Nephron (organoid): Measurements from ENCODE around the gene TRIOBP.
"Not testable (repeated sequence)": the region's sequence is repeated elsewhere in the genome, so short reads cannot be mapped to it uniquely, and the experiment has no call there.

Experiments used
- H3K27ac Mint-ChIP-seq, 3 experiments: 2 replicates each; pipeline ENCODE4 v1.8.0; 2020; ENCODE audit warnings: mixed read lengths in 3 of 3, mild to moderate bottlenecking in 2 of 3, moderate library complexity in 1 of 3
- H3K27me3 Mint-ChIP-seq: 2 replicates; pipeline ENCODE4 v1.8.0; 2021; ENCODE audit warnings: low read depth, mild to moderate bottlenecking, moderate library complexity, mixed read lengths
- H3K36me3 Mint-ChIP-seq: 2 replicates; pipeline ENCODE4 v1.8.0; 2020; ENCODE audit warnings: low read depth, mixed read lengths
- H3K4me1 Mint-ChIP-seq: 2 replicates; pipeline ENCODE4 v1.8.0; 2020; ENCODE audit warnings: mixed read lengths
- H3K4me3 Mint-ChIP-seq, 3 experiments: 2 replicates each; pipeline ENCODE4 v1.8.0; 2020; ENCODE audit warnings: mild to moderate bottlenecking in 3 of 3, mixed read lengths in 3 of 3, moderate library complexity in 2 of 3
- H3K9me3 Mint-ChIP-seq: 2 replicates; pipeline ENCODE4 v1.8.0; 2020; ENCODE audit warnings: mixed read lengths
- TF ChIP-seq, protein P1 (sequence below), 3 experiments: fragments of 200-600 bp; sonication (generic); IDR thresholded peaks; one replicate each; pipeline ENCODE4 v1.5.0; 2021; ENCODE audit warnings: antibody characterized with exemption in 3 of 3; ENCODE audit not compliant: unreplicated experiment in 3 of 3

The TRIOBP gene

DNA sequence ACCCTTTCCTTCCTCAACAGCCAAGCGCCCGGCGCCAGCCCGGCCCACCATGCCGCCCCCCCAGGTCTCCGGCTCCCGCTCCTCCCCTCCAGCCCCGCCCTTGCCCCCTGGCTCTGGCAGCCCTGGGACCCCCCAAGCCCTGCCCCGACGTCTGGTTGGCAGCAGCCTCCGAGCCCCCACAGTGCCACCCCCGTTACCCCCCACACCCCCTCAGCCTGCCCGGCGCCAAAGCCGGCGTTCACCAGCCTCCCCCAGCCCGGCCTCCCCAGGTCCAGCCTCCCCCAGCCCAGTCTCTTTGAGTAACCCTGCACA is 41.6 kb upstream of the TRIOBP start:
- Mint-ChIP-seq H3K4me1 (peaks cover 18% of the 10 kb centered on the region), H3K9me3 (no peaks in the 10 kb centered on the region), H3K27me3 (no peaks in the 10 kb centered on the region), H3K27ac (no peak overlapping the region), H3K4me3 (no peak overlapping the region), H3K36me3 (peaks cover 24% of the 10 kb centered on the region)
- TF ChIP-seq, protein P1, sequence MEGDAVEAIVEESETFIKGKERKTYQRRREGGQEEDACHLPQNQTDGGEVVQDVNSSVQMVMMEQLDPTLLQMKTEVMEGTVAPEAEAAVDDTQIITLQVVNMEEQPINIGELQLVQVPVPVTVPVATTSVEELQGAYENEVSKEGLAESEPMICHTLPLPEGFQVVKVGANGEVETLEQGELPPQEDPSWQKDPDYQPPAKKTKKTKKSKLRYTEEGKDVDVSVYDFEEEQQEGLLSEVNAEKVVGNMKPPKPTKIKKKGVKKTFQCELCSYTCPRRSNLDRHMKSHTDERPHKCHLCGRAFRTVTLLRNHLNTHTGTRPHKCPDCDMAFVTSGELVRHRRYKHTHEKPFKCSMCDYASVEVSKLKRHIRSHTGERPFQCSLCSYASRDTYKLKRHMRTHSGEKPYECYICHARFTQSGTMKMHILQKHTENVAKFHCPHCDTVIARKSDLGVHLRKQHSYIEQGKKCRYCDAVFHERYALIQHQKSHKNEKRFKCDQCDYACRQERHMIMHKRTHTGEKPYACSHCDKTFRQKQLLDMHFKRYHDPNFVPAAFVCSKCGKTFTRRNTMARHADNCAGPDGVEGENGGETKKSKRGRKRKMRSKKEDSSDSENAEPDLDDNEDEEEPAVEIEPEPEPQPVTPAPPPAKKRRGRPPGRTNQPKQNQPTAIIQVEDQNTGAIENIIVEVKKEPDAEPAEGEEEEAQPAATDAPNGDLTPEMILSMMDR (IDR thresholded peaks at IDR 0.05; ENCODE audit: unreplicated experiment in 3 of 3), result no peak

- H3K4me1 Mint-ChIP-seq, result peaks cover 32% of the 10 kb centered on the region
- H3K4me3 Mint-ChIP-seq, result peak overlapping the region in 1 of 3 experiments; percentile 51
These were observed 40.3 kb upstream of the TRIOBP start for GRCh38 chr22:37656583-37656982.

DNA sequence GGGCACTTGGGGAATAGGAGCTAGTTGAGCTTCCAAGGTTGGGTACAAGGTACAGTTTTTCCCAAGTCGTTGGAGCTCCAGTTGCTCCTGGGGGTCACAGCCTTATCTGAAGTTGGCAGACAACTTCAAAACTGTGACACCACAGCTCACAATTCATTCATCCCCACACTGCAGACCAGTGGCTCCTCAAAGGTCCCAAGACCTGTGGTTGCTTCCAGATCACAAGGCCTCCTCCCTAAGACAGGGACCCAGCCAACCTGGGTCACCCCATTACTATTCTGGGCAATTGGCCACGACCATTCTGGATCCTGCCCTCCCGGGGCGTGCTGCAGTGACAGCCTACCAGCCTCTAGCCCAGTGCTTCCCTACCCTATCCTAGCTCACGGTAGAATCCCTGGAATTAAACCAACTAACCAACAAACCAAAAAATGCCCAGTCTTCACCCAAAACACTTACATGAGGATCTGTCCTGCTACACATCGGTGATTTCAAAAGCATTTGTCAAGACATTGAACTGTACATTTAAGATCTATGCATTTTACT is 39.2 kb upstream of the TRIOBP start:
- H3K9me3 Mint-ChIP-seq, result no peaks in the 10 kb centered on the region
- H3K27me3 Mint-ChIP-seq, result no peaks in the 10 kb centered on the region
- H3K27ac Mint-ChIP-seq, result peak overlapping the region; percentile 91 to 93 (median 91)
- H3K36me3 Mint-ChIP-seq, result peaks cover 7% of the 10 kb centered on the region
- TF ChIP-seq, protein P1 (IDR thresholded peaks at IDR 0.05; ENCODE audit: unreplicated experiment in 3 of 3), result no peak
- H3K4me1 Mint-ChIP-seq, result peaks cover 38% of the 10 kb centered on the region
- peak overlapping the region; percentile 90 to 93 (median 90) for H3K4me3 Mint-ChIP-seq

More at GRCh38 chr22:37656583-37656982, 40.3 kb upstream of the TRIOBP start:
- not testable (repeated sequence) for H3K27me3 Mint-ChIP-seq, H3K9me3 Mint-ChIP-seq
- peaks cover 16% of the 10 kb centered on the region for H3K36me3 Mint-ChIP-seq
- H3K27ac Mint-ChIP-seq, result peak overlapping the region; percentile 7 to 52 (median 37)

- no peaks in the 10 kb centered on the region for H3K9me3 Mint-ChIP-seq
- H3K36me3 Mint-ChIP-seq, result no peaks in the 10 kb centered on the region
- peak within 1 kb of the TSS; percentile 91 to 93 (median 91) for H3K27ac Mint-ChIP-seq
- peaks cover 38% of the 10 kb centered on the region for H3K4me1 Mint-ChIP-seq
- peak within 1 kb of the TSS; percentile 90 to 93 (median 90) for H3K4me3 Mint-ChIP-seq
- TF ChIP-seq, protein P1 (IDR thresholded peaks at IDR 0.05; ENCODE audit: unreplicated experiment in 3 of 3), result no peak
- H3K27me3 Mint-ChIP-seq, result no peaks in the 10 kb centered on the region
These were observed 38.4 kb upstream of the TRIOBP start, which contains the start of gene PDXP for GRCh38 chr22:37658133-37659065. Gene PDXP (plus strand): TSS chr22:37658723. CDS start chr22:37658783, 60 bp downstream.

GRCh38 chr22:37659066-37659896 is 37.6 kb upstream of the TRIOBP start:
- Mint-ChIP-seq H3K27ac (peak overlapping the region; percentile 15 to 65 (median 43)), H3K4me3 (peak overlapping the region; percentile 69 to 87 (median 86)), H3K27me3 (no peaks in the 10 kb centered on the region), H3K9me3 (no peaks in the 10 kb centered on the region), H3K36me3 (no peaks in the 10 kb centered on the region), H3K4me1 (peaks cover 38% of the 10 kb centered on the region)
- TF ChIP-seq, protein P1 (IDR thresholded peaks at IDR 0.05; ENCODE audit: unreplicated experiment in 3 of 3), result no peak
